Astrocyte (in vitro differentiated cells and primary cell): Measurements from ENCODE around the gene VWA5B1. TPM values are rescaled to one million over a fixed set of nuclear protein-coding genes. Genes with fewer than 3 reads are reported as not detected.

Source experiments
- DNase-seq: peaks from one replicate; pipeline ENCODE4 v3.0.0-alpha.2; 2010; ENCODE audit warnings: low read depth
- FAIRE-seq: peaks from 2 replicates; lab custom pipeline; 2011; peaks lifted over from hg19 to GRCh38; lab: Jason Lieb, UNC
- H2AFZ ChIP-seq: 2 replicates; pipeline ENCODE4 v1.6.0; 2012; ENCODE audit warnings: low read depth, low read length, inconsistent platforms
- H3K27ac ChIP-seq: 2 replicates; pipeline ENCODE4 v1.5.1; 2011; ENCODE audit warnings: low read depth, low read length, inconsistent platforms
- H3K27me3 ChIP-seq: 2 replicates; pipeline ENCODE4 v1.6.0; 2011; ENCODE audit warnings: low read length, inconsistent platforms; ENCODE audit not compliant: insufficient read depth
- H3K36me3 ChIP-seq: 2 replicates; pipeline ENCODE4 v1.5.1; 2011; ENCODE audit warnings: low read length, inconsistent platforms; ENCODE audit not compliant: insufficient read depth
- H3K4me1 ChIP-seq: 2 replicates; pipeline ENCODE4 v1.5.1; 2011; ENCODE audit warnings: low read length, inconsistent platforms; ENCODE audit not compliant: insufficient read depth
- H3K4me2 ChIP-seq: 2 replicates; pipeline ENCODE4 v1.6.0; 2012; ENCODE audit warnings: low read length, inconsistent platforms
- H3K4me3 ChIP-seq: 2 replicates; pipeline ENCODE4 v1.5.1; 2011; ENCODE audit warnings: low read depth, mild to moderate bottlenecking, low read length, inconsistent platforms; ENCODE audit not compliant: insufficient read depth
- H3K79me2 ChIP-seq: 2 replicates; pipeline ENCODE4 v1.6.0; 2012; ENCODE audit warnings: mild to moderate bottlenecking, low read length, inconsistent platforms; ENCODE audit not compliant: insufficient read depth
- H3K9ac ChIP-seq: 2 replicates; pipeline ENCODE4 v1.6.0; 2012; ENCODE audit warnings: mild to moderate bottlenecking, low read length, inconsistent platforms
- H3K9me3 ChIP-seq: 2 replicates; pipeline ENCODE4 v1.5.1; 2012; ENCODE audit warnings: low read depth, mild to moderate bottlenecking, low read length, inconsistent platforms; ENCODE audit not compliant: insufficient read depth
- H4K20me1 ChIP-seq: 2 replicates; pipeline ENCODE4 v1.6.0; 2012; ENCODE audit warnings: low read length, inconsistent platforms; ENCODE audit not compliant: insufficient read depth
- H3K27ac Mint-ChIP-seq: one replicate; pipeline ENCODE4 v1.8.0; 2021; ENCODE audit warnings: mild to moderate bottlenecking, mixed read lengths; ENCODE audit not compliant: unreplicated experiment
- H3K27me3 Mint-ChIP-seq: one replicate; pipeline ENCODE4 v1.8.0; 2021; ENCODE audit warnings: low read depth, mixed read lengths; ENCODE audit not compliant: unreplicated experiment
- H3K36me3 Mint-ChIP-seq: one replicate; pipeline ENCODE4 v1.8.0; 2021; ENCODE audit warnings: low read depth, mixed read lengths; ENCODE audit not compliant: unreplicated experiment
- H3K4me1 Mint-ChIP-seq: one replicate; pipeline ENCODE4 v1.8.0; 2021; ENCODE audit warnings: low read depth, mixed read lengths; ENCODE audit not compliant: unreplicated experiment
- H3K4me3 Mint-ChIP-seq: one replicate; pipeline ENCODE4 v1.8.0; 2021; ENCODE audit warnings: mild to moderate bottlenecking, moderate library complexity, mixed read lengths; ENCODE audit not compliant: unreplicated experiment
- H3K9me3 Mint-ChIP-seq: one replicate; pipeline ENCODE4 v1.8.0; 2021; ENCODE audit warnings: mild to moderate bottlenecking, mixed read lengths; ENCODE audit not compliant: unreplicated experiment
- CTCF ChIP-seq: IDR thresholded peaks from 2 replicates; pipeline ENCODE4 v1.5.1; 2011; ENCODE audit warnings: low read depth, mild to moderate bottlenecking, inconsistent platforms, low read length, moderate library complexity; ENCODE audit not compliant: insufficient read depth
- EZH2 ChIP-seq: IDR thresholded peaks from 2 replicates; pipeline ENCODE4 v1.6.1; 2012; ENCODE audit warnings: mild to moderate bottlenecking, low read length, inconsistent platforms; ENCODE audit not compliant: insufficient read depth
- total RNA-seq: library from RNA; stranded (reverse); gene quantifications from 2 replicates; pipeline ENCODE4 v1.2.1, GENCODE V29; 2021

VWA5B1 gene
- total RNA-seq, 1 donor from 2014 or later: not detected

GRCh38 chr1:20383631-20384030 lies 93.0 kb downstream of the VWA5B1 start:
- Mint-ChIP-seq H3K9me3 (peaks cover 2% of the 10 kb centered on the region), H3K4me3 (no peak overlapping the region), H3K27me3 (peaks cover 59% of the 10 kb centered on the region), H3K27ac (no peak overlapping the region), H3K36me3 (no peaks in the 10 kb centered on the region), H3K4me1 (peaks cover 11% of the 10 kb centered on the region)
- H3K9me3 ChIP-seq: no peaks in the 10 kb centered on the region
- H3K4me3 ChIP-seq: no peak overlapping the region
- no peak overlapping the region for H3K4me2 ChIP-seq
- DNase-seq (no peak), FAIRE-seq (no peak)
- H2AFZ ChIP-seq: no peak overlapping the region
- H3K36me3 ChIP-seq: no peaks in the 10 kb centered on the region
- peaks cover 15% of the 10 kb centered on the region for H3K4me1 ChIP-seq
- no peak overlapping the region for H3K9ac ChIP-seq
- peaks cover 25% of the 10 kb centered on the region for H3K27me3 ChIP-seq
- no peaks in the 10 kb centered on the region for H3K79me2 ChIP-seq
- H4K20me1 ChIP-seq: no peaks in the 10 kb centered on the region
- H3K27ac ChIP-seq: no peak overlapping the region
- TF ChIP-seq EZH2: no peak
- TF ChIP-seq CTCF: no peak

GRCh38 chr1:20385630-20386029 lies 95.0 kb downstream of the VWA5B1 start:
- Mint-ChIP-seq H3K9me3 (peaks cover 2% of the 10 kb centered on the region), H3K4me3 (no peak overlapping the region), H3K27me3 (peaks cover 70% of the 10 kb centered on the region), H3K36me3 (no peaks in the 10 kb centered on the region), H3K27ac (no peak overlapping the region), H3K4me1 (peaks cover 4% of the 10 kb centered on the region)
- FAIRE-seq: no peak
- Histone ChIP-seq H3K9ac (no peak overlapping the region), H2AFZ (no peak overlapping the region), H4K20me1 (peaks cover 1% of the 10 kb centered on the region), H3K27me3 (peaks cover 31% of the 10 kb centered on the region), H3K4me2 (no peak overlapping the region), H3K79me2 (no peaks in the 10 kb centered on the region), H3K27ac (no peak overlapping the region), H3K4me1 (peaks cover 6% of the 10 kb centered on the region), H3K36me3 (no peaks in the 10 kb centered on the region), H3K4me3 (no peak overlapping the region), H3K9me3 (no peaks in the 10 kb centered on the region)
- no peak for DNase-seq
- no peak for TF ChIP-seq EZH2
- TF ChIP-seq CTCF: no peak

GRCh38 chr1:20386323-20387081 lies 95.8 kb downstream of the VWA5B1 start:
- Histone ChIP-seq H3K27ac (no peak overlapping the region), H3K36me3 (no peaks in the 10 kb centered on the region), H2AFZ (no peak overlapping the region), H4K20me1 (peaks cover 3% of the 10 kb centered on the region), H3K27me3 (peaks cover 31% of the 10 kb centered on the region), H3K4me1 (no peaks in the 10 kb centered on the region), H3K4me2 (no peak overlapping the region), H3K79me2 (no peaks in the 10 kb centered on the region), H3K9me3 (no peaks in the 10 kb centered on the region), H3K4me3 (no peak overlapping the region), H3K9ac (no peak overlapping the region)
- no peak for FAIRE-seq
- Mint-ChIP-seq H3K4me1 (no peaks in the 10 kb centered on the region), H3K4me3 (no peak overlapping the region), H3K9me3 (peaks cover 2% of the 10 kb centered on the region), H3K27ac (no peak overlapping the region), H3K36me3 (no peaks in the 10 kb centered on the region), H3K27me3 (peaks cover 78% of the 10 kb centered on the region)
- no peak for DNase-seq
- no peak for TF ChIP-seq CTCF
- no peak for TF ChIP-seq EZH2
